ENCODE measurements around the gene DNAJC2.

GRCh38 chr7:103346396-103346795, 1.8 kb upstream of the DNAJC2 start:
- TF ChIP-seq CTCF (IDR thresholded peaks at IDR 0.05) = no peak
- TF ChIP-seq POLR2A (IDR thresholded peaks at IDR 0.05) = no peak

All from adrenal gland (tissue), 5 donors.